GM10847 (cell line): ENCODE data around the gene SLC35F2.

Source experiments
- POLR2A ChIP-seq: IDR thresholded peaks from 2 replicates; pipeline ENCODE4 v1.6.1; 2011; ENCODE audit not compliant: insufficient read length; ENCODE audit errors: extremely low read depth

Gene SLC35F2

DNA sequence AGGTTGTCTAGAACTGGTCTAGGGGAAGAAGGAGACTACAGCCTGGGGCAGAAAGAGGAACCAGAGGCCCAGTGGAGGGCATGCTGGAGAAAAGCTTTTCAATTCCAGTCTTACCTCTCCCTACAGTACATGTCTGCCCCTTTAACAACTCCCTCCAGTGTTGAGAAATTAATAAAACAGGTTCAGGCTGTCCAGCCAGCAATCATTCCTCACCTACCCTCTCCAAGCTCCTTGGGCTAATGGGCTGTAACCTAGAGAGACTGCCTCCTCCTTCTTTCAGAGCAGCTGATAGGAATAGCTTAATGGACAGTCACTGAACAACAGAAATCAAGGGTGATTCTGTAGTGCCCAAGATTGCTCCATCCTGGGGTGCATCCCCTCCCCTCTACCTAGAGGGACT lies 8.8 kb downstream of the SLC35F2 start:
- no peak for TF ChIP-seq POLR2A

- TF ChIP-seq POLR2A, result no peak
These were observed 10.2 kb downstream of the SLC35F2 start for GRCh38 chr11:107848345-107848744.

- TF ChIP-seq POLR2A, result no peak
These were observed 11.4 kb downstream of the SLC35F2 start for GRCh38 chr11:107847184-107847583.

DNA sequence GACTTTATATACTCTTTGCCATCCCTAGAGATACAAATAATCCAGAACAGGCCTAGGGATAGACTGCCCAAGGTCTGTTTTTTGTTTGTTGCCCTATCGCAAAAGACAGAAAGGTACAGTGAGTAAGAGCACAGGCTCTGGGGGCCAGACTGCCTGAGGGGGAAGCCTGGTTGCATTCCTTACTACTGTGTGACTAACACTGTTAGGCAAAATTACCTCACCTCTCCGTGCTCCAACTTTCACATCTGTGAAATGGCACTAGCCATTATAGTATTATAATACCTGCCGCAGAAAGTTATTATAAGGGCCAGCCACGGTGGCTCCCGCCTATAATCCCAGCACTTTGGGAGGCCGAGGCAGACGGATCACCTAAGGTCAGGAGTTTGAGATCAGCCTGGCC lies 14.5 kb downstream of the SLC35F2 start:
- TF ChIP-seq POLR2A, result no peak

- TF ChIP-seq POLR2A, result no peak
These were observed 16.0 kb downstream of the SLC35F2 start for GRCh38 chr11:107842412-107843100.

DNA sequence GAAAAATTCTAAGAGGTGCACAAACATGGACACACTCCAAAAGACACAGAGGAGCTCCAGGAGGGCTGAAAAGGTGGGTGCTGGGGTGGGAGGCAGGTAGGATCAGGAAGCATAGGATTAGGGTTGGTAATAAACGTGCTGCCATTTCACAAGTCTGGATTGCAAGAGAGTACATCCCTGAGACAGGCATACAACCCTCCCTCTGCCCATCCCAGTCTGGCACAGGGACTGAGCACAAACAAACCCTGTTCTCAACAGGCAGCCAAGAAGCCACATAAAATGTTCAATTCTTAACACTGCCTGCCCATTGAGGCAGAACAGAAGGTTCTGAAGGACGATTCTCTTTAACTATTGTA lies 18.5 kb downstream of the SLC35F2 start:
- no peak for TF ChIP-seq POLR2A

DNA sequence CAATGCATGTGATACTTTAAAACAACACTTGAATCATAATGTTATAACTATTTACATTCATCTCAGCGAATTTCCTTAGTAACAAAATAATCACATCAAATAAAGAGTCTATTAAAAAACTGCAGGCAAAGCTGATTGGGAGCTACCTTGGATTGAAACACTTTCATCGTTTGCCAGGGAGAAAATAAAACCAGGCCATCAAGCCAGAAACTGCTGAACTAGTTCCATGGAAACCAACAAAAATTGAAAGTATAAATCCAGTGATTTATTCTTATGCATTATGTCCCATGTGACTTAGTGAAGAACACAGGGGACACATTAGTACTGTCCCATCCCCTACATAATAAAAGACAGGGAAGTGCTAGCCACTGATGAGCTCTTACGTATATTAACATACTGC lies 21.7 kb downstream of the SLC35F2 start:
- TF ChIP-seq POLR2A, result no peak

DNA sequence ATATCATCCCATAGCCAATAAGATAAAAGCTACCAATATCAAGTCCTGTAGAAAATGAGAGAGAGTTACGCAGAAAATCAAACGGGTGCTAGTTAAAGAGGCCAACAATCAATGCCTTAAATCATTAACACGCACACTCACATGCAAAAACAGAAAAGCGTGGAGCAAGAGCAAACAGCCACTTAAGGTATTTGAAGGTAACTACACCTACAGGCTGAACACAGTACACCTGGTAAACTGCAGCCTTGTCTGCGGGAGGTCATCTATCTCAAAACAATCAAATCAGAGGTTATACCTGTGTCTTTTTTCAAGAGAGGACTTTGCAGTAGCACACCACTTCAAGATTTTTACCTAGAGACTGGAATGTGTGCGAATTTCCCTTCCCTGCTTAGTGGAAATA lies 23.6 kb downstream of the SLC35F2 start:
- TF ChIP-seq POLR2A, result no peak

- TF ChIP-seq POLR2A, result no peak
These were observed 27.6 kb downstream of the SLC35F2 start for GRCh38 chr11:107830915-107831540.

DNA sequence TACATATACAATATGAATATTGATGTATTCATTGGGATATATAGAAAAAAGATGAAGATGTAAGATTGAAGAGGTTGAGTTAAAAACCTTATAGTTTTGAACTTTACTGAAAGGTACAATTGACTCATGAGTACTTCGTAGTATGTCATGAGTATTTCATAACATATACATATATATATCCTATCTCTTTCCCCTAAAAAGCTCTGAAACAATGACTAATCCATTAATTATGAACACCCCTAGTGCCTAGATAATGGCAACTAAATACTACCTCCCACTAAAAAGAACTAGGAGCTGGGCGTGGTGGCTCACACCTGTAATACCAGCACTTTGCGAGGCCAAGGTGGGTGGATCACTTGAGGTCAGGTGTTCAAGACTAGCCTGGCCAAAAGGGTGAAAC lies 31.5 kb downstream of the SLC35F2 start:
- no peak for TF ChIP-seq POLR2A

DNA sequence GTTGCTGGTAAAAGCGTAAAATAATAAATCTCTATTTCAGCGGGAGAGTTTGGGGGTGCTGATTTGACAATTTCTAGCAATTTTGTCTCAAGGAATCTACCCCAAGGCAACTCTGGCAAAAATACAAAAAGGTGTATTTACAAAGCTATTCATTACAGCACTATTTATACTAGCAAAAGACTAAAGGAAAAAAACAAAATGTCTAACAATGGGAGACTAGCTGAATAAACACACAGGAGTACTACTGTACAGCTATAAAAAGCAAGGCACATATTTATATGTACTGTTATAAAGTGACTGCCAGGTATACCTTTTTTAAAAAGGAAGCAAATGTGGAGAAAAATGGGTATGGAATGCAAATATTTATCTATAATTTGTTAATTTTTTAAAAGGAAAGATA lies 32.7 kb downstream of the SLC35F2 start:
- no peak for TF ChIP-seq POLR2A

DNA sequence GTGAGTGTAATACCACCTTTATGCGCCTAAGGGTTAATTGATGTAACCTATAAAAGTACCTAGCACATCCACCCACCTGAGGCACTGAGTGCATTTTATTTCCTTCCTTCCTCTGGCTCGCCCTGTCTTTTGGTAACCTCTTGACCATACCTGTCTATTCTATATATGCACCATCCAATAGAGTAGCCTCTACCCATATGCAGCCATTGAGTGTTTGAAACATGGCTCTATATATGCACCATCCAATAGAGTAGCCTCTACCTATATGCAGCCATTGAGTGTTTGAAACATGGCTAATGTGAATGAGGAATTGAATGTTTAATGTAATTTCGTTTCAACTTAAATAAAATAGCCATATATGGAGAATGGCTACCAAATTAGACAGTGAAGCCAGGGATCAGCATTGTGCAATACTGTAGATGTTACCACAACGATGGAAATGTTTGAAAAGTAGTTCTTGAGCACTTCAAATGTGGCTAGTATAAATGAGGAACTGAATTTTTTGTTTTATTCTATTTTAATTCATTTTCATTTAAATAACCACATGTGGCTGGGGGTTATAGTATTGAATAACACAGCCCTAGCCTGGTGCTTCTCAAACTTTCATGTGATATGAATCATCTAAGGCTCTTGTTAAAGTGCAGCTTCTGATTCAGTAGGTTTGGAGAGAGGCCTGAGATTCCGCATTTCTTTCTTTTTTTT lies 33.8 kb downstream of the SLC35F2 start:
- no peak for TF ChIP-seq POLR2A

DNA sequence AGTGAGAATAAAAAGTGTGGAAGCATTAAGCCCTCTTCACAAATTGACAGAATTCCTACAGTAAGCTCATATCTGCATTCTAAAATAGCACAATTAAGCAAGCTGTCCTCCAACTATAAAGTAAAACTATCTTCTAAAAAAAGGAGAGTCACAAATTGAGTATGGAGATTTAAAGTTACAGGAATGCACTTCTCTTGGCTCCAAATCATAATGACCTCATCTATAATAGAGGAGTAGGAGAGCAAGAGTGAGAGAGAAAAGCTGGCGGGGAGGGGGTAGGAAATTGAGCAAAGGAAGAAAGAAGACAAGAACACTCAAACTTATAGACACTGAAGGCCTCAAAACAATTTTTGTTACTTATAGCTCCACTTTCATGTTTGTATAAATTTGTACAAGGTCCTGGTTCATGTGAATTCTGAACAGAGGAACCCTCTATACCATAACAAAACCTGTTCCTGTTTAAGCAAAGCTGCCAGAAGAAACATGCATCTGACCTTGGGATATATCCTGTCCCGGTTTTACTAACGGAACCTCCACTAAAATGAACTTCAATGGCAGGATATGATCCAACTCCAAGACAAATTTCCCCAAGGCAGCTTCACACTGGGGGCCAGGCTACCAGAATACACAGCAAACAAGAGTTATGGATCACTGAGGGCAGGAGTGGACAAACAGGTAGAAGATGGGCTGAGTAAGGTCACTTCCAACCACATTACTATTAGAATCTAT lies 37.2 kb downstream of the SLC35F2 start:
- no peak for TF ChIP-seq POLR2A

DNA sequence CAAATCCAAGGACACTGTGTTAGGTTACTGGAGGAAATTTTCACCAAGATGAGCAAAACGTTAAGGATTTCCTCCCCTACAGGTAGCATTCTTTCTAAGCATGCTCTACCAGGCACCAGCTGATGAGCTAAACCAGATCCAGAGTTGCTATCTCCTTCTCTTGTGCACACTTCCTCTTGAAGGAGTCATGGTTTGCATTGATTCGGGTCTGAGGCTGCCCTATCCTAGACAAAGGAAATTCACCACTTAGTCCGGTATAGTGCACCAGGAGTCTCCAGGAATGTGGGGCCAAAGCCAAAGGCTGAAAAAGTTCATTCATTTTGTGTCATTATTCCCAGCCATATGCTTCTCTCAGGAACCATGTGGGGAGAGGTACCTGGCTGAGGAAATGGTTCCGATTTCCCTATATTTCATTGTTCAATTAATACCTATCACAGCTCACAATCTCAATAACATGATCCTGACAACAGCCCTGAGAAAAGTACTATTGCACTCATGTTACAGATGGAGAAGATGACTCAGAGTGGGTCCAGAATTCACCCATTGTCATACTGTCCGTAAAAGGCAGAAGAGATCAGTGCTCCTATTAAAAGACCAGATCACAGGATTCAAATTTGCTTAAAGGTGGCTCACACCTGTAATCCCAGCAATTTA lies 39.1 kb downstream of the SLC35F2 start:
- TF ChIP-seq POLR2A, result no peak

- TF ChIP-seq POLR2A, result no peak
These were observed 40.1 kb downstream of the SLC35F2 start for GRCh38 chr11:107818491-107818890.
